ENCODE results near the gene CLDN1.

DNA sequence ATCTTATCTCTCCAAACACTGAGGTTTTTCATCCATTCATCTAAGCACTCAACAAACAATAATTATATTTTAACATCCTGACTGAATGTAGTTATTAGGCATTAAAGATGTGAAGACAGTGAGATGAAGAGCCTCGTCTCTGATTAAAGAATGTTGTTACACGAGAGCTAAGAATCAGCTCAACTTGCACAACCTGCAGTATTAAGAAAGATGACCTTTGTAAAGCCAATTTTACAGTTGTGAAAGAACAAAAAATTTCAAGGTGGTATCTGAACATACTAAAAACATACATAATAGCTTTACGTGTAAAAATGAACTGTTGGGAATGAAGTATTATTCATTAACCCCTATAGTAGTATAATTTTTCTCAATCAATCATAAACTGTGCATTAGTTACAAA is 12.8 kb downstream of the CLDN1 start:
- TF ChIP-seq, protein P1, sequence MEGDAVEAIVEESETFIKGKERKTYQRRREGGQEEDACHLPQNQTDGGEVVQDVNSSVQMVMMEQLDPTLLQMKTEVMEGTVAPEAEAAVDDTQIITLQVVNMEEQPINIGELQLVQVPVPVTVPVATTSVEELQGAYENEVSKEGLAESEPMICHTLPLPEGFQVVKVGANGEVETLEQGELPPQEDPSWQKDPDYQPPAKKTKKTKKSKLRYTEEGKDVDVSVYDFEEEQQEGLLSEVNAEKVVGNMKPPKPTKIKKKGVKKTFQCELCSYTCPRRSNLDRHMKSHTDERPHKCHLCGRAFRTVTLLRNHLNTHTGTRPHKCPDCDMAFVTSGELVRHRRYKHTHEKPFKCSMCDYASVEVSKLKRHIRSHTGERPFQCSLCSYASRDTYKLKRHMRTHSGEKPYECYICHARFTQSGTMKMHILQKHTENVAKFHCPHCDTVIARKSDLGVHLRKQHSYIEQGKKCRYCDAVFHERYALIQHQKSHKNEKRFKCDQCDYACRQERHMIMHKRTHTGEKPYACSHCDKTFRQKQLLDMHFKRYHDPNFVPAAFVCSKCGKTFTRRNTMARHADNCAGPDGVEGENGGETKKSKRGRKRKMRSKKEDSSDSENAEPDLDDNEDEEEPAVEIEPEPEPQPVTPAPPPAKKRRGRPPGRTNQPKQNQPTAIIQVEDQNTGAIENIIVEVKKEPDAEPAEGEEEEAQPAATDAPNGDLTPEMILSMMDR (IDR thresholded peaks at IDR 0.05): no peak
- TF ChIP-seq POLR2A (IDR thresholded peaks at IDR 0.05): no peak

Data from right lobe of liver (tissue), 4 donors.